Inflammatory macrophage treated with lipopolysaccharide for 1 hour (primary cell): ENCODE measurements around the gene SFN.
A peak's percentile ranks its signal among the peaks of the same experiment; 100 is the strongest.
"Not testable (repeated sequence)": the region's sequence is repeated elsewhere in the genome, so short reads cannot be mapped to it uniquely, and the experiment has no call there.

ENCODE experiments used
- DNase-seq, 2 donors: peaks; one replicate each; pipeline ENCODE4 v3.0.0-alpha.2; 2020 to 2022

Gene SFN

DNA sequence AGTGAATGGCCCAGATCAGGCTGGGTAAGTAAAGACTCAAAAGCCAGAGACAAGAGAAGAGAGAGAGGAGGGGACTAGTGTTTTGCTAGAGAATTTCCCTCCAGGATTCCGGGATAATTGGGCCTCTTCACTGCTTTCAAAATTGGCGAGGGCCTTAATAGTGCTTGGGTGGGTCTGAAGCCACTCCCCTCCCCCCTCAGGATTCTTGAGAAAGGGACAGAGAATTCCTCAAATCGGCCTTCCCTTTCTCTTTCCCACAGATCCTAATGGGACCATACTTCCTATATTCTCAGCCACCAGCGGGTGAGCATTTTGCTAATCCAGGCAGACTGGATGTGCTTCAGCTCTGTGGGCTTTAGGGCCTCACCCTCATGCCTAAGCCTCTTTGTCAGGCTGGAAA lies 11.9 kb downstream of the SFN start:
- DNase-seq: no peak

DNA sequence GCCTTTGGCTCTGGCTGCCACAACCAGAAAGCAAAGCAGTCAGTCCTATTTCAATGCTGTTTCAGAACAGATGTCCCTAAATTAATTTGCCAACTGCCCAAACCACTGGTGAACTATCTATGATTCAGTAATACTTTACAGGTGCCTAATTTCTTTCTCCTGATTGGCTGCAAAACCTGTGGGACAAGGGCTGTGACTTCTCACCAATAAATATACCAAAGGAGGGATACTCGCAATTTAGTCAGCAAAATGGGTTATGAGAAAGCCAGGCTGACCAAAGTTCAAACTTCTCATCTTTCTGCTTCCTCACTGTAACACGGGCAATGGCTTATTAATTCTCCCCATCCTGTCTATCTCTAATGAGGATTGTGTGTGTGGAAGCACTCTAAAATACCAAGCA lies 14.4 kb downstream of the SFN start:
- DNase-seq: no peak

GRCh38 chr1:26879793-26880192 lies 16.8 kb downstream of the SFN start:
- DNase-seq: no peak

DNA sequence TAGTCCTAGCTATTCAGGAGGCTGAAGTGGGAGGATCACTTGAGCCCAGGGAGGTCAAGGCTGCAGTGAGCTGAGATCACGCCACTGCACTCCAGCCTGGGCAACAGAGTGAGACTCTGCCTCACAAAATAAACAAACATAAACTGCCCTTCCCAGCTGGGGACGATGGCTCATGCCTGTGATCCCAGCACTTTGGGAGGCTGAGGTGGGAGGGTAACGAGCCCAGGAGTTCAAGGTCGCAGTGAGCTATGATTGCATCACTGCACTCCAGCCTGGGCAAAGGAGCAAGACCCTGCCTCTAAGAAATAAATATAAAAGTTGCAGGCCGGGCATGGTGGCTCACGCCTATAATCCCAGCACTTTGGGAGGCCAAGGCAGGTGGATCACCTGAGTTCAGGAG lies 18.7 kb downstream of the SFN start:
- DNase-seq: not testable (repeated sequence)

DNA sequence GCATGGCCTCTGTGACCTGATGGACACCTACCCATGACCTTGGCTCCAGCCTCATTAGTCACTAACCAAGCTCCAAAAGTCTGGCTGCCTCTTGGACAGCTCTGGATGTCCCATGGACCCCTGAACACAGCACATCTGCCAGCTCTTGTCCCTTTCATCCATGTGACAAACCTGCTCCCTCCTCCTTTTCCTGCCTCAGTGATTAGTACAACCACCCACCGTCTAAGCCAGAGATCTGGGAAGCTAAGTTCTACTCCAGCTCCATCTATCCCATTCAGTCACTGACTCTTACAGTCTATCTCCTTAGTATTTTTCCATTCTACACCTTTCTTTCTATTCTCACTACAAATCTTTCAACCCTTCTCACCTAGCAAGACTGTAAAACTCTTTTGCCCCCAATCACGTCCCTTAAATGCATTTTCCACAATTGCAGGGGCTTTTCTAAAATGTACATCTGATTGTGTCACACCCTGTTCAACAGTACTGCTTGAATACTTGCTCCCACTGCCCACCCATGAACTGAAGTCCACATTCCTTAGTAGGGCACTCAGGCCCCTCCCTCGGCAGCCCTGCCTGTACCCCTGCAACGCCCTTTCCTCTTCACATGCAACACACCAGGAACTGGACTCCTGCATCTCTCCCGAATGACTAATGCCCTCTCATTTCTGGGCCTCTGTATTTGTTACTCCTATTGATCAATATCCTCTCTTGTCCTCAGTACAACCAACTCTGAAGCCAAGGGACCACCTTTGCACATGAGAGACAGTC lies 19.9 kb downstream of the SFN start:
- DNase-seq: no peak

- DNase-seq: peak; percentile 19 to 56
Measured at GRCh38 chr1:26887125-26887524, 24.2 kb downstream of the SFN start.

DNA sequence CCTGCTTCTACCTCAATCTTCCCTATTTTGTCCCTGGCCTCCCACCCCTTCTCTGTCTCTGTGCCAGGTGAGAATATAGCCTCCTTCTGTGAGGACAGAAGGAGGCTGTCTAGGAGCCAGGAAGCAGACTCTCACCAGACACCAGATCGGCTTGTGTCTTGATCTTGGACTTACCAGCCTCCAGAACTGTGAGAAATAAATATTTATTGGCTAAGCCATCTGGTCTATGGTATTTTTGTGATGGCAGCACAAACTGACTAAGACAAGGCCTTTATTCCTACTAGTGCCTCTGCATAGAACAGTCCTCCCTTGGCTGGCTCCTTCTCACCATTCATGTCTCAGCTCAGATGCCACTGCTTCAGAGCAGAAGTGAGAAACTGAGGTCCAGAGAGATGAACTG lies 25.3 kb downstream of the SFN start:
- DNase-seq: no peak

DNA sequence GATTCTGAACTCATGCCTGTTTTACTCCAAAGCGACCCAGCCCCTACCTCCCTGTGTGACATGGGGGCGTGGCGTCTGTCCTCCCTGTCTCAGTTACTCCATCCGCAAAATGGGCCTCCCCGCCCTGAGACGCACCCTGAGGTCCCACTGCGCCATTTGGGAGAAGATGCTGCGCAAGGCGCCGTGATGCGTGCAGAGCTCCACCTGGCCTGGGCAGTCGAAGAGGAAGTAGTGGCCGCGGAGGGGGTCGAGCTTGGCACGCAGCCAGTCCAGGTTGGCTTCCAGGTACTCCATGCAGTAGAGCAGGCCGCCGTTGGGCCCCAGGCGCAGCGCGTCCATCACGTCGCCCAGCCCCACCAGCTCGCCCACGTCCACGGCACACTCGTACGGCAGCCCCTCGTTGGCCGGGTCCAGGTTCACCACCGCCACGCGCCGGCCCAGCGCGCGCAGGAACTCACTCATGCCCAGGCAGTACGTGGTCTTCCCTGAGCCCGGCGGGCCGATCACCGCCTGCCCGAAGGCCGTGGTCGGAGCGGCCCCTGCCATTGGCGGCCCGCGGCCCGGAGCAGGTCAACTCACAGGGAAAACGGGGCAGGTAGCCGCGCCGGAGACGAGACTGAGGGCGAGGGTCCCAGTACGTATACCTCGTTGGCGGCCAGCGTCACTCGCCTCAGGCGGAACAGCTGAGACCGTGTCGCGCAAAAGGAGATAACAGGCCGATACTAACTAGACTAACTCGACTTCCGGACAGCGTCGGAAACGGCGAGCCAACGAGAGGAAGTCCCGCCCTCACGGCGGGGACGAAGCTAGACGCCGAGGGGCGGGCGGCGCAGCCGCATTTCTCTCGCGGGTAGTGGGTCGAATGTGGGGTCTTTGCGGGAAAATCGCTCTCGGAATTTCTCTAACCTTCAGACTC lies 26.9 kb downstream of the SFN start, which contains the start of gene GPN2:
GPN2 (minus strand) TSS at position 733 of the 916 bp plus-strand sequence; CDS start at position 546, 187 bp downstream.
- DNase-seq: peak; percentile 67 to 68

DNA sequence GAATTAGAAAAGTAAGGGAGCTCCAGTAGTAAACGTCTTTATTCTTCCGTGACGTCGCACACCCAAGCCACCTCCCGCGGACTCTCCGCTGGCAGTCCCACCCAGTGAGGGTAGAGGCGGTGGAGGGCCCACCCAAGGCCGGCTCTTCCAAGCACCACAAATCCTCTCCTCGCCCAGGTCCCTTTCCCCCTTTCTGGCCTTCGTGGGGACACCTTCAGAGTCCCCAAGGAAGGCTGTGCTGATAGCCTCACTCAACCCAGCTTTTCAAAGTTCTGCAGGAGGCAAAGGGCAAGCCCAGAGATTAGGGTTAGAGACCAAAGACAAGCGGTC lies 27.5 kb downstream of the SFN start:
- DNase-seq: no peak

DNA sequence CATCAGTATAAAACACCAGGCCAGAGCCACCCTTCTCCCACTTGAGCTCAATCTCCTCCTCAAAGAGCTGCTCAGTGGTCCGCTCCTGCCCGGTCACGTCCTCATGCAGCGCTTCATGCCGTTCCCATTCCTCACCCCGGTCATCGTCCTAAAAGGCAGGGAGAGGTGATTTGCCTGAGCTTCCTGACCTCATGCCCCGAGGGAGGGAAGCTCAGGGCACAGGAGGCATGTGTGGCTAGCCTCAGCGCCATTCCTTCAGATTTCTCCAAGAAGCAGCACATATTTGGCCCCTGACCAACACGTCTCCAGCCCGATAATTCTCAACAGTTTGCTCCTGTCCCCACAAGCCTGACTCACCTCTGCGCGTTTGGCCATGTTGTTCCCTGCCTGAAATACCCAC lies 31.3 kb downstream of the SFN start:
- DNase-seq: no peak

- DNase-seq: no peak
Measured at GRCh38 chr1:26897351-26897750, 34.4 kb downstream of the SFN start.

DNA sequence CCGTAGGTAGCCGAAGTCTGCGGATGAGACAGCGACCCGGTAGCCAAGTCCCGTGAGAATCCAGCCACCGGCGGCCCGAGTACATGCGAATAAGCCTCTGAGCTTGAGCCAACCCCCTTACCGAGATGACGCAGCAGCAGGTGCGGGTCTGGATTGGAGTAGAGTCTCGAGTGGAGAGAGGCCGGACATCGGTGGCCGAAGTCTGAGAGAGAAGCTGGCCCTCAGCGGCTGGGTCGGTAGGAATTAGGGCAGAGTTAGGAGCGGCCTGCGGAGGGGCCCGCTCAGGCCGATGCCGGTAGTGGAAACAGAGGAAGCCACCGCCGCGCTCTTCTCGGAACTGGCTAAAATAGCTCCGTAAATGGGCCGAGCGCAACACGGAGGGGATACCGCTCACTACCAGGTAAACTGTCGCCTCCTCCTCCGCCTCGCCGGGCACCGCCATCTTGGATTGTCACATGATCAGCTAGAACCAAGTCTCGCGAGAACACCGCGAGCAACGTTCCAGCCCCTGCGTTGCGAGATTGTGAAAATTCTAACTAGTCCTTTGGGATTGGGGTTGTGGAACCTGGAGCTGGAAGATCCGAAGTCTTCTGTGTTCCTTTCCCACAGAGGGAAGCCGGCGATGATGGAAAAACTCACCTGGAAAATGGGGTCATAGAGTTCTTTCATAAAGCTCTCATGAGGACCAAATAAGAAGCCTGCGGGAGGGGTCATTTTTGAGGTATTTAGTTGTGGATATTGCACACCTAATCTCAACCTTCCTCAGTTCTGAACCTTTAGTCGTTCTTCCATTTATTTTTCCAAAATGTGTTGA lies 37.3 kb downstream of the SFN start, which contains the start of gene GPATCH3:
GPATCH3 (minus strand) TSS at position 467 of the 814 bp plus-strand sequence; CDS start at position 442, 25 bp downstream.
- DNase-seq: peak; percentile 82 to 93

DNA sequence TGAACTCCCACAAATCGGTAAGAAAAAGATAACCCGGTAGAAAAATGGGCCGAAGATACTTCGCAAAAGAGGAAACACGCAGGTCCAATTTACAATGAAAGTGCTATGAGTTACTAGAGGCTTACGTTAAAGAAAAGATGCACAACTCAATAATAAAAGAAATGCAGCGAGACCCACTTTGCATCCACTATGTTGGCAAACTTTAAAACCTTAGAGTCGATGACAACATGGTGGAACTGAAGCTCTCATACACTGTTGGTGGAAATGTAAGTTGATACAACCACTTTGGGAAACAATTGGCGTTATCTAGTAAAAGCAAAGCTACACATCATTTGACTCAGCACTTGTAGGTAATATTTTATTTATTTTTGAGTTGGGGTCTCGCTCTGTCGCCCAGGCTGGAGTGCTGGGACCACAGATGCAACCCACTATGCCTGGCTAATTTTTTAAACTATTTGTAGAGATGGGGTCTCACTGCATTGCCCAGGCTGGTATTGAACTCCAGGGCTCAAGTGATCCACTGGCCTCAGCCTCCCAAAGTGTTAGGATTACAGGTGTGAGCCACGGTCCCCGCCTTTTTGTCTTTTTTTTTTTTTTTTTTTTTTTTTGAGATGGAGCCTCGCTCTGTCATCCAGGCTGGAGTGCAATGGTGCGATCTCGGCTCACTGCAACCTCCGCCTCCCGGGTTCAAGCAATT lies 38.0 kb downstream of the SFN start:
- no peak for DNase-seq

GRCh38 chr1:26907071-26907917 lies 44.3 kb downstream of the SFN start:
- no peak for DNase-seq

DNA sequence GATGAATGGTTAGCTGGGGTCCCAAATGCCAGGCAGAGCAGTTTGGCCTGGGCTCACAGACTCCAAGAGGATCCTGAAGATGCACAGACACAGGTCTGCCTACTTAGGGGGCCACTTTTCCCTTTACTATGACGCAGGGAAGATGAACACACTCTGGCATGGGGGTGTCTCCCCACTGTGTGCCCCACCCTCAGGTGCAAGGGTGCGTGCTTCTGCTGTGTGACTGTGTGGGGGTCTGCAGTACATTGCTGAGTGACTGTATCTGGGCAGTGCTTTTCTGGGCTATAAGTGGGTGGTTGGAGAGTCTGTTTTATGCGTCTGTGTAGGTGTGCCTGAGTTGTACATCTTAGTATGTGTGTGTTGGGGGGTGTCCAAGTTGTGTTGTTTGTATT lies 47.0 kb downstream of the SFN start:
- no peak for DNase-seq

DNA sequence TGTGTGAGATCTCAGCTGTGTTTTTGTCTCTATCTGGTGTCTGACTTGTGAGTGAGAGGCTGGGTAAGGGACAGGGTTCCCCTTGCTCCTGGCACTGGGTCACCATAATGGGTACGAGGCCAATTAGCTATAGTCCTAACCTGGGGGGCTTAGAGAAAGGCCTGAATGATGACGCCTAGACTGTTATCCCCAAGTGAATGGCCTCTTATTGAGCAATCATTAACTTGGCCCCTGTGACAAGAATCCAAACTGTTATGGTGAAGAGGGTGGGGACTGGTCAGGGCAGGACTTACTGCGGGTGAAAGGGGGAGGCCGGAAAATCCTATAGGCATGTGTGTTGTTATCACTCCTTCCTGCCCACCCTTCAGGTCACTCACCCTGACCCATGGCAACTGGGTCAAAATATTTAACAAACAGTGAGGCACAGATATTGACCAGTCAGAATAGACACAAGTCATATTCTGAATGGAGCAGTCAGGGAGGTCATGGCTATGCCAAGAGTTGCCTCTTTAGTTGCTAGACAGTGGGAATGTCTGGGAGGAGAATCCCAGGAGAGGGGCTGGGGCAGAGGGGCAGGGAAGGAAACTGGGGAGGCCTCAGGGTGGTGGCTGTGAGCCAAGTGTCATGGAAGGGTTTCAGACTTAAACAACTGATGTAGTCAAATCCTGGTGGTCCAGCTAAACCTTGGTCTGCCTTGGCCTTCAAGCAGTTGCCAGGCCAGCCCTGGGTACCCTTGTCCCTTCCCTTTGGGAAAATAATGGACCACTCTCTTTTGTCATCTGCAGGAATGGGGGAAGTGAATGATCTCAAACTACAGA lies 47.6 kb downstream of the SFN start:
- no peak for DNase-seq

GRCh38 chr1:26911399-26912146 lies 48.6 kb downstream of the SFN start:
- DNase-seq: no peak

GRCh38 chr1:26912147-26912490 lies 49.2 kb downstream of the SFN start:
- DNase-seq: no peak

DNA sequence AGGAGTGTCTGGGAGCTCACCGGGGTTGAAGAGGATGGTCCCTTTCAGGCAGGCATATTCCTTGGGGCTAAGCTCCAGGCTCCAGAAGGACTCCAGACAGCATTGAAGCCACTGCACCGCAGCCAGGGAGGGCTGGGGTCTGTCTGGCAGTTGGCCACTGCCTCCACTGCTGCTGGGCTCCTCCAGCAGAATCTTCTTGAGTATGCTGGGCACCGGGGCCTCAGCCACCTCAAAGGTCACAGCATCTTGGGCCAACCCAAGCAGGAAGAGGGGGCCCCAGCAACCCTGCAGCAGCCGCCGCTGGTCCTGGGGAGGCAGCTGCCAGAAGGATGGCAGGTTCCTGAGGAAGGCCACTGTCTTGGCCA lies 50.4 kb downstream of the SFN start:
- no peak for DNase-seq
